ENCODE data around the gene PSME3IP1. TPM values are rescaled to one million over a fixed set of nuclear protein-coding genes. Genes with fewer than 3 reads are reported as not detected.

PSME3IP1 gene
- total and polyA plus RNA-seq, 2 of the 4 experiments (the other 2 are of a cell fraction) = 50.2 to 75.2 TPM

GRCh38 chr16:57216968-57217367 is 31.1 kb upstream of the PSME3IP1 start:
- ATAC-seq (ENCODE audit: low read depth) = no peak
- TF ChIP-seq MXI1 (IDR thresholded peaks at IDR 0.05; ENCODE audit: borderline replicate concordance, low read depth, low read length) (no peak), ELK1 (IDR thresholded peaks at IDR 0.05; ENCODE audit: borderline replicate concordance, low read depth, low read length) (no peak), BHLHE40 (IDR thresholded peaks at IDR 0.05; ENCODE audit: low read depth, low read length) (no peak), MAFK (IDR thresholded peaks at IDR 0.05; ENCODE audit: low read depth, low read length) (no peak)
- Histone ChIP-seq H3K18ac (ENCODE audit: low read depth, low read length) (no peak overlapping the region), H3K4me1 (ENCODE audit: control insufficient read depth, insufficient read depth, low read length) (no peaks in the 10 kb centered on the region), H4K91ac (ENCODE audit: insufficient read depth, low read depth, low read length) (no peak overlapping the region), H2BK120ac (ENCODE audit: low read depth, low read length) (no peak overlapping the region), H2AFZ (replicated peaks; ENCODE audit: low read length, poor library complexity) (no peak overlapping the region), H3K9ac (ENCODE audit: low read depth, low read length) (no peak overlapping the region), H3K4ac (ENCODE audit: low read depth, low read length) (no peak overlapping the region), H3K14ac (replicated peaks; ENCODE audit: low read depth, low read length) (no peak overlapping the region), H3K36me3 (ENCODE audit: control insufficient read depth, insufficient read depth, low read length) (peaks cover 52% of the 10 kb centered on the region), H3K79me1 (ENCODE audit: low read depth in 1 of 2, low read length in 2 of 2) (peaks cover 6 to 11% of the 10 kb centered on the region in 2 experiments; a peak in 2 of 4 replicates), H3K9me3 (ENCODE audit: control insufficient read depth, insufficient read depth, low read length) (peaks cover 26% of the 10 kb centered on the region), H3K27ac (ENCODE audit: insufficient read depth, low read length) (no peak overlapping the region), H3K4me3 (ENCODE audit: insufficient read depth, low read depth, low read length) (no peak overlapping the region), H2AK5ac (ENCODE audit: low read depth, low read length) (no peak overlapping the region), H3K56ac (ENCODE audit: extremely low read depth, insufficient read depth, low read length) (no peak overlapping the region), H3K27me3 (ENCODE audit: control insufficient read depth, insufficient read depth, low read length) (no peaks in the 10 kb centered on the region), H3K4me2 (ENCODE audit: low read depth, low read length) (no peak overlapping the region), H2BK15ac (ENCODE audit: low read depth, low read length) (no peak overlapping the region), H2BK20ac (ENCODE audit: low read depth, low read length) (no peak overlapping the region), H4K20me1 (ENCODE audit: insufficient read depth, low read length) (no peaks in the 10 kb centered on the region), H2AK9ac (replicated peaks; ENCODE audit: low read depth, low read length, poor library complexity) (no peak overlapping the region), H4K8ac (ENCODE audit: low read depth in 2 of 2, low read length in 2 of 2) (no peak overlapping the region), H2BK5ac (ENCODE audit: low read depth, low read length, poor library complexity, severe bottlenecking) (no peak overlapping the region), H4K5ac (ENCODE audit: low read depth, low read length) (no peak overlapping the region), H3K23ac (ENCODE audit: low read depth, low read length) (no peak overlapping the region), H3K9me1 (ENCODE audit: insufficient read depth, low read length) (no peaks in the 10 kb centered on the region)
- ChIA-PET CTCF (no interaction called here), POLR2A (ENCODE audit: unreplicated experiment) (no interaction called here)
- in situ Hi-C loops (cut with MboI; ENCODE audit: low sequenced_read_pairs) (no loop called here), intact Hi-C loops (cut with micrococcal nuclease) (no loop called here), dilution Hi-C loops (cut with HindIII; ENCODE audit: low sequenced_read_pairs, unreplicated experiment) (no loop called here)
- BruUV-seq (replicated peaks) = no TSS peak
- no CpG with 5 or more reads among the region's 2 CpGs for WGBS, 2 experiments (ENCODE audit: extremely low coverage in 2 of 2, insufficient read length in 1 of 2)
- DNase-seq = no peak
